IMR-90 (cell line): ENCODE data around the gene ENKUR. TPM values are rescaled to one million over a fixed set of nuclear protein-coding genes. Genes with fewer than 3 reads are reported as not detected.

Experiments used
- ATAC-seq: fragments of 200-7000 bp; cut with Tn5 transposase; 2 replicates; pipeline ENCODE4 v1.9.1; 2020; ENCODE audit warnings: low read depth, mild to moderate bottlenecking, moderate library complexity
- BruUV-seq: library from RNA; stranded (reverse); fragments of 400-500 nt; replicated peaks from 2 replicates; lab custom pipeline; 2021; lab: Mats Ljungman, UMichigan
- CTCF ChIA-PET: fragments of 300-600 bp; formaldehyde crosslinking; extraction: SDS; loops from one replicate; lab custom pipeline; 2021; ENCODE audit warnings: antibody characterized with exemption; lab: Yijun Ruan, JAX
- POLR2A ChIA-PET: fragments of 300-600 bp; sonication (Branson Sonifier 250); formaldehyde crosslinking; loops from one replicate; lab custom pipeline; 2022; ENCODE audit warnings: antibody characterized with exemption; ENCODE audit not compliant: unreplicated experiment; lab: Charles Lee
- DNase-seq: peaks from one replicate; pipeline ENCODE4 v3.0.0; 2013
- H2AFZ ChIP-seq: replicated peaks from 2 replicates; pipeline ENCODE3; 2013; ENCODE audit warnings: low read length, mild to moderate bottlenecking; ENCODE audit not compliant: poor library complexity
- H2AK5ac ChIP-seq: 2 replicates; pipeline ENCODE4 v1.6.1; 2013; ENCODE audit warnings: low read depth, low read length, inconsistent platforms
- H2AK9ac ChIP-seq: replicated peaks from 2 replicates; pipeline ENCODE3; 2013; ENCODE audit warnings: mild to moderate bottlenecking, low read depth, low read length, moderate library complexity; ENCODE audit not compliant: poor library complexity
- H2BK120ac ChIP-seq: 2 replicates; pipeline ENCODE4 v1.6.1; 2013; ENCODE audit warnings: low read depth, low read length, inconsistent platforms
- H2BK15ac ChIP-seq: 3 replicates; pipeline ENCODE4 v1.6.1; 2013; ENCODE audit warnings: low read depth, low read length, inconsistent platforms
- H2BK20ac ChIP-seq: 2 replicates; pipeline ENCODE4 v1.6.1; 2013; ENCODE audit warnings: low read depth, mild to moderate bottlenecking, inconsistent platforms, low read length, moderate library complexity
- H2BK5ac ChIP-seq: 2 replicates; pipeline ENCODE4 v1.6.1; 2013; ENCODE audit warnings: mild to moderate bottlenecking, low read depth, low read length, inconsistent platforms; ENCODE audit not compliant: poor library complexity, severe bottlenecking
- H3K14ac ChIP-seq: replicated peaks from 2 replicates; pipeline ENCODE4 v1.6.1; 2013; ENCODE audit warnings: low read depth, low read length, inconsistent platforms
- H3K18ac ChIP-seq: 2 replicates; pipeline ENCODE4 v1.6.1; 2013; ENCODE audit warnings: low read depth, low read length, control low read depth
- H3K23ac ChIP-seq: 2 replicates; pipeline ENCODE4 v1.6.1; 2013; ENCODE audit warnings: low read depth, low read length, inconsistent platforms
- H3K27ac ChIP-seq: 2 replicates; pipeline ENCODE4 v1.5.1; 2013; ENCODE audit warnings: mild to moderate bottlenecking, control low read depth, low read length; ENCODE audit not compliant: insufficient read depth
- H3K27me3 ChIP-seq: 2 replicates; pipeline ENCODE4 v1.6.1; 2013; ENCODE audit warnings: low read length; ENCODE audit not compliant: control insufficient read depth, insufficient read depth
- H3K36me3 ChIP-seq: 2 replicates; pipeline ENCODE4 v1.6.1; 2013; ENCODE audit warnings: low read length, mixed read lengths; ENCODE audit not compliant: control insufficient read depth, insufficient read depth
- H3K4ac ChIP-seq: 2 replicates; pipeline ENCODE4 v1.6.1; 2013; ENCODE audit warnings: low read depth, low read length, inconsistent platforms
- H3K4me1 ChIP-seq: 2 replicates; pipeline ENCODE4 v1.6.1; 2013; ENCODE audit warnings: low read length, mixed read lengths; ENCODE audit not compliant: control insufficient read depth, insufficient read depth
- H3K4me2 ChIP-seq: 2 replicates; pipeline ENCODE4 v1.6.1; 2013; ENCODE audit warnings: low read depth, mild to moderate bottlenecking, control low read depth, low read length, moderate library complexity
- H3K4me3 ChIP-seq: 2 replicates; pipeline ENCODE4 v1.5.1; 2013; ENCODE audit warnings: low read depth, mild to moderate bottlenecking, control low read depth, low read length, moderate library complexity; ENCODE audit not compliant: insufficient read depth
- H3K56ac ChIP-seq: 2 replicates; pipeline ENCODE4 v1.6.1; 2013; ENCODE audit warnings: low read length, inconsistent platforms; ENCODE audit not compliant: insufficient read depth; ENCODE audit errors: extremely low read depth
- H3K79me1 ChIP-seq, 2 experiments: 2 replicates each; pipeline ENCODE4 v1.6.1; 2013; ENCODE audit warnings: low read length in 2 of 2, inconsistent platforms in 1 of 2, low read depth in 1 of 2
- H3K9ac ChIP-seq: 2 replicates; pipeline ENCODE4 v1.6.1; 2013; ENCODE audit warnings: low read depth, low read length, control low read depth
- H3K9me1 ChIP-seq: 2 replicates; pipeline ENCODE4 v1.6.1; 2013; ENCODE audit warnings: low read length, inconsistent platforms; ENCODE audit not compliant: insufficient read depth
- H3K9me3 ChIP-seq: 2 replicates; pipeline ENCODE4 v1.6.1; 2013; ENCODE audit warnings: low read length; ENCODE audit not compliant: control insufficient read depth, insufficient read depth
- H4K20me1 ChIP-seq: 2 replicates; pipeline ENCODE4 v1.6.1; 2013; ENCODE audit warnings: low read length, inconsistent platforms; ENCODE audit not compliant: insufficient read depth
- H4K5ac ChIP-seq: 2 replicates; pipeline ENCODE4 v1.6.1; 2013; ENCODE audit warnings: mild to moderate bottlenecking, low read depth, low read length, control low read depth
- H4K8ac ChIP-seq, 2 experiments: 2 replicates each; pipeline ENCODE4 v1.6.1; 2013; ENCODE audit warnings: low read depth in 2 of 2, low read length in 2 of 2, control low read depth in 1 of 2, inconsistent platforms in 1 of 2
- H4K91ac ChIP-seq: 2 replicates; pipeline ENCODE4 v1.6.1; 2013; ENCODE audit warnings: low read depth, low read length, inconsistent platforms; ENCODE audit not compliant: insufficient read depth
- MAFK ChIP-seq: IDR thresholded peaks from 2 replicates; pipeline ENCODE4 v1.6.1; 2012; ENCODE audit warnings: low read depth, low read length, improper control_type of control experiment
- MXI1 ChIP-seq: IDR thresholded peaks from 2 replicates; pipeline ENCODE4 v1.6.1; 2012; ENCODE audit warnings: low read depth, mild to moderate bottlenecking, low read length, moderate library complexity, borderline replicate concordance
- RCOR1 ChIP-seq: IDR thresholded peaks from 2 replicates; pipeline ENCODE4 v1.6.1; 2012; ENCODE audit warnings: mild to moderate bottlenecking, low read length, improper control_type of control experiment; ENCODE audit not compliant: insufficient replicate concordance
- RFX5 ChIP-seq: IDR thresholded peaks from 2 replicates; pipeline ENCODE4 v1.8.0; 2012; ENCODE audit warnings: low read depth, mild to moderate bottlenecking, low read length, moderate library complexity
- WGBS, 2 experiments: methylation state at CpG; one replicate each; pipeline versions ENCODE4 v1.1.5 to v1.1.7; 2013; ENCODE audit warnings: missing lambda C conversion rate in 2 of 2; ENCODE audit not compliant: insufficient read length in 1 of 2; ENCODE audit errors: extremely low coverage in 2 of 2; 5-methylcytosine and 5-hydroxymethylcytosine counted together
- dilution Hi-C: fragments of 300-500 bp; cut with HindIII; formaldehyde crosslinking; loops from one replicate; pipeline ENCODE4 v1.14.3; 2018; ENCODE audit warnings: low sequenced_read_pairs; ENCODE audit not compliant: unreplicated experiment
- in situ Hi-C: fragments of 300-500 bp; cut with MboI; formaldehyde crosslinking; loops from 3 replicates; pipeline ENCODE4 v1.14.3; 2019; ENCODE audit warnings: low sequenced_read_pairs, inconsistent platforms, mixed read lengths
- intact Hi-C: fragments of 100-400 bp; cut with micrococcal nuclease; formaldehyde crosslinking; loops from 2 replicates; pipeline ENCODE4 v1.10.0; 2022
- polyA plus RNA-seq, 3 experiments: library from polyadenylated mRNA; depleted of rRNA; stranded (reverse); fragments of >200 nt; gene quantifications; 2 replicates each; pipeline ENCODE4 v1.2.3, GENCODE V29; 2012; ENCODE audit warnings: low replicate concordance in 1 of 3
- total RNA-seq: library from RNA; depleted of rRNA; stranded (reverse); fragments of >200 nt; gene quantifications from 2 replicates; pipeline ENCODE4 v1.2.3, GENCODE V29; 2012

ENKUR gene
- total and polyA plus RNA-seq, 2 of the 4 experiments (the other 2 are of a cell fraction), result not detected

DNA sequence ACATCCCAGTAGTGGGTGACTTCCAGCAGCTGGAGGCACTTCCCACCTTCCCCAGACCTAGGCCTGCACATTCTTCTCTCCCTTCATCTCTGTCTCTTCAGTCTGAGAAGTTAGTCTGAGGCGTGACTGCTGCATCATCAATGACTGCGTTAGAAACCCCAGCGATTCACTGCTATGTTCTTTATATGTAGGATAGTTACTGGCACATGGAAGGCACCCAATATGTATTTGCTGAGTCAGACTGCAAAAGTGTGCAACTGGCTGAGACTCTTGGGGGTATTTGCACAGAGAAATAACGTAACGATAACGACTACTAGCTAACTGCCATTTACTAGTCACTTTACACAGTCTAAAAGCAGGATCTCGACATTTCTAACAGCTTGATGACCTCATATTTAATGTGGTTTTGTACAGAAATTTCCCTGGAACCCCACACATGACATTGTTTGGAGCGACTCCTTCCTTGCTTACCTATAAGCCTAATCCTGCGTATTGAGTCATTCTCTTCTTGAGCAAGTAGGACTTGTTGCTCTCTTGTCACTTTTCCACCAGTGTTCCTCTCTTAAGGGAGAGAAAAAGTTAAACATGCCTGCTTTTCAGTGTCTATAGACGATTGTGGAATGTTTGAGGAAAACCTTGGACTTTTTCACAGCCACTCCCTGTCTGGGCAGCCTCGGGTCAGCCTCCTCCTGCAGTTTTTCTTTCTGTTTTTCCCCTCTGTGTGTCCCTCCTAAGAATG is 45.9 kb upstream of the ENKUR start:
- WGBS, 2 experiments, result 90% methylated on average over 2 of the region's 11 CpGs; no CpG with 5 or more reads in 1 of the 2 experiments
- Histone ChIP-seq H2AK5ac (no peak overlapping the region; the same call in 1 of the 2 replicates), H3K4ac (peak overlapping the region; percentile 64), H3K4me1 (peaks cover 5% of the 10 kb centered on the region; the same call in 1 of the 2 replicates), H3K56ac (no peak overlapping the region; the same call in 1 of the 2 replicates), H3K9me3 (no peaks in the 10 kb centered on the region), H3K27me3 (no peaks in the 10 kb centered on the region), H4K5ac (no peak overlapping the region), H2AK9ac (peak overlapping the region; percentile 67), H3K4me2 (peak overlapping the region; percentile 5; the same call in 1 of the 2 replicates), H3K23ac (no peak overlapping the region), H3K4me3 (no peak overlapping the region), H3K14ac (peak overlapping the region; percentile 48; the same call in 1 of the 2 replicates), H3K27ac (no peak overlapping the region), H2BK15ac (peak overlapping the region; percentile 45; the same call in 2 of the 3 replicates), H4K91ac (no peak overlapping the region), H3K9me1 (0 out of 2 replicates have a peak, but pooled peaks cover 3% of the 10 kb centered on the region), H3K36me3 (no peaks in the 10 kb centered on the region), H3K79me1 (no peaks in the 10 kb centered on the region), H3K9ac (no peak overlapping the region), H2AFZ (peak overlapping the region; percentile 81), H4K20me1 (no peaks in the 10 kb centered on the region), H3K18ac (no peak overlapping the region; the same call in 1 of the 2 replicates), H2BK120ac (peak overlapping the region; percentile 21; the same call in 1 of the 2 replicates), H2BK20ac (peak overlapping the region; percentile 34; the same call in 1 of the 2 replicates), H4K8ac (no peak overlapping the region), H2BK5ac (peak overlapping the region; percentile 63)
- dilution Hi-C loops (no loop called here), intact Hi-C loops (no loop called here), in situ Hi-C loops (no loop called here)
- ChIA-PET CTCF (no interaction called here), POLR2A (no interaction called here)
- DNase-seq (peak; percentile 20), ATAC-seq (no peak; the same call in 1 of the 2 replicates)
- BruUV-seq, result no TSS peak
- TF ChIP-seq RFX5, result no peak
- TF ChIP-seq MXI1, result no peak
- peak; percentile 61 for TF ChIP-seq MAFK
- no peak for TF ChIP-seq RCOR1
